HEK293T (cell line): ENCODE data around the gene KMT2B.

Experiments
- CTCF ChIA-PET: fragments of 350-600 bp; formaldehyde crosslinking; extraction: SDS; loops from one replicate; lab custom pipeline; 2021; ENCODE audit warnings: antibody characterized with exemption, inconsistent platforms; lab: Yijun Ruan, JAX
- POLR2A ChIA-PET: fragments of 350-600 bp; formaldehyde crosslinking; extraction: SDS; loops from one replicate; lab custom pipeline; 2020; ENCODE audit warnings: antibody characterized with exemption, inconsistent platforms; lab: Yijun Ruan, JAX
- DNase-seq: peaks from one replicate; pipeline ENCODE4 v3.0.0; 2012; ENCODE audit warnings: mixed read lengths; ENCODE audit errors: extremely low spot score
- ARNT ChIP-seq: fragments of 450-650 bp; IDR thresholded peaks from 2 replicates; pipeline ENCODE4 v1.6.1; 2017; ENCODE audit warnings: mild to moderate bottlenecking
- CTBP1 ChIP-seq: fragments of 450-650 bp; IDR thresholded peaks from 2 replicates; pipeline ENCODE4 v1.6.1; 2016; ENCODE audit warnings: borderline replicate concordance
- ELF4 ChIP-seq: fragments of 450-650 bp; IDR thresholded peaks from 2 replicates; pipeline ENCODE4 v1.6.1; 2017; ENCODE audit warnings: antibody characterized with exemption
- FOXA1 ChIP-seq: fragments of 450-650 bp; IDR thresholded peaks from 2 replicates; pipeline ENCODE4 v1.6.1; 2016; ENCODE audit warnings: mild to moderate bottlenecking
- FOXK2 ChIP-seq: fragments of 450-650 bp; IDR thresholded peaks from 2 replicates; pipeline ENCODE4 v1.6.1; 2016; ENCODE audit warnings: mild to moderate bottlenecking
- HDGF ChIP-seq: fragments of 450-650 bp; IDR thresholded peaks from 2 replicates; pipeline ENCODE4 v1.6.1; 2017; ENCODE audit warnings: antibody characterized with exemption, borderline replicate concordance
- NFRKB ChIP-seq: fragments of 450-650 bp; IDR thresholded peaks from 2 replicates; pipeline ENCODE4 v1.6.1; 2016; ENCODE audit warnings: mild to moderate bottlenecking, moderate library complexity
- PKNOX1 ChIP-seq: fragments of 450-650 bp; IDR thresholded peaks from 2 replicates; pipeline ENCODE4 v1.6.1; 2016
- SUZ12 ChIP-seq: fragments of 450-650 bp; IDR thresholded peaks from 2 replicates; pipeline ENCODE4 v1.6.1; 2016; ENCODE audit warnings: mild to moderate bottlenecking
- TARDBP ChIP-seq: fragments of 450-650 bp; IDR thresholded peaks from 2 replicates; pipeline ENCODE4 v1.6.1; 2016

Gene KMT2B

DNA sequence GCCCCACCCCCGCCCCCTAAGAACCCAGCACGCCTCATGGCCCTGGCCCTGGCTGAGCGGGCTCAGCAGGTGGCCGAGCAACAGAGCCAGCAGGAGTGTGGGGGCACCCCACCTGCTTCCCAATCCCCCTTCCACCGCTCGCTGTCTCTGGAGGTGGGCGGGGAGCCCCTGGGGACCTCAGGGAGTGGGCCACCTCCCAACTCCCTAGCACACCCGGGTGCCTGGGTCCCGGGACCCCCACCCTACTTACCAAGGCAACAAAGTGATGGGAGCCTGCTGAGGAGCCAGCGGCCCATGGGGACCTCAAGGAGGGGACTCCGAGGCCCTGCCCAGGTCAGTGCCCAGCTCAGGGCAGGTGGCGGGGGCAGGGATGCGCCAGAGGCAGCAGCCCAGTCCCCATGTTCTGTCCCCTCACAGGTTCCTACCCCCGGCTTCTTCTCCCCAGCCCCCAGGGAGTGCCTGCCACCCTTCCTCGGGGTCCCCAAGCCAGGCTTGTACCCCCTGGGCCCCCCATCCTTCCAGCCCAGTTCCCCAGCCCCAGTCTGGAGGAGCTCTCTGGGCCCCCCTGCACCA, 69.5 kb downstream of the KMT2B start:
- POLR2A ChIA-PET: no interaction called here
- CTCF ChIA-PET: no interaction called here
- DNase-seq: no peak
- TF ChIP-seq FOXA1: no peak
- no peak for TF ChIP-seq TARDBP
- TF ChIP-seq HDGF: no peak
- TF ChIP-seq NFRKB: no peak
- TF ChIP-seq CTBP1: no peak
- TF ChIP-seq SUZ12: no peak
- no peak for TF ChIP-seq PKNOX1
- no peak for TF ChIP-seq ARNT
- TF ChIP-seq ELF4: no peak
- TF ChIP-seq FOXK2: no peak
